Thoracic aorta (tissue), 2 donors: ENCODE measurements around the gene DBI. TPM values are rescaled to one million over a fixed set of nuclear protein-coding genes. Genes with fewer than 3 reads are reported as not detected.
"Not testable (repeated sequence)": the region's sequence is repeated elsewhere in the genome, so short reads cannot be mapped to it uniquely, and the experiment has no call there.

Experiments used
- ATAC-seq: fragments of 150-250 bp; one replicate; pipeline ENCODE4 v1.8.0; 2017; ENCODE audit warnings: low read depth; ENCODE audit not compliant: insufficient number of reproducible peaks, low FRiP score
- DNase-seq: peaks from one replicate; pipeline ENCODE4 v3.0.0-alpha.2; 2020; ENCODE audit warnings: low spot score
- H3K27ac ChIP-seq, 2 donors: fragments of 200-600 bp; sonication (generic); 1 replicate in 1 of 2; 2 replicates in 1 of 2; pipeline ENCODE4 v1.5.1; 2016; ENCODE audit warnings: mild to moderate bottlenecking in 2 of 2, moderate library complexity in 2 of 2
- H3K27me3 ChIP-seq: fragments of 200-600 bp; sonication (generic); replicated peaks from 2 replicates; pipeline ENCODE4 v1.6.0; 2016; ENCODE audit warnings: mild to moderate bottlenecking; ENCODE audit not compliant: insufficient read depth
- H3K36me3 ChIP-seq: fragments of 200-600 bp; sonication (generic); one replicate; pipeline ENCODE4 v1.5.1; 2016
- H3K4me1 ChIP-seq, 2 donors: fragments of 200-600 bp; sonication (generic); 1 replicate in 1 of 2; 2 replicates in 1 of 2; pipeline versions ENCODE4 v1.5.1 to v1.6.0; 2016; ENCODE audit warnings: low read depth in 2 of 2, mild to moderate bottlenecking in 1 of 2; ENCODE audit not compliant: control insufficient read depth in 1 of 2
- H3K4me3 ChIP-seq: fragments of 200-600 bp; sonication (generic); 2 replicates; pipeline ENCODE4 v1.5.1; 2016; ENCODE audit warnings: mild to moderate bottlenecking
- H3K9me3 ChIP-seq: fragments of 200-600 bp; sonication (generic); 2 replicates; pipeline ENCODE4 v1.5.1; 2016
- CTCF ChIP-seq: fragments of 200-600 bp; sonication (generic); IDR thresholded peaks from one replicate; pipeline ENCODE4 v1.5.1; 2019; ENCODE audit warnings: antibody characterized with exemption
- total RNA-seq, 2 donors: library from RNA; depleted of rRNA; stranded (reverse); fragments of >200 nt; gene quantifications; one replicate each; pipeline versions ENCODE4 v1.1.0 to v1.2.3, GENCODE V29; 2016

DBI gene
- total RNA-seq, 2 donors from 2014 or later, result 63.8 to 68.6 TPM

- Histone ChIP-seq H3K9me3 (no peaks in the 10 kb centered on the region), H3K4me3 (no peak overlapping the region), H3K36me3 (no peaks in the 10 kb centered on the region), H3K27me3 (no peaks in the 10 kb centered on the region), H3K27ac (no peak overlapping the region), H3K4me1 (peaks cover 0 to 7% of the 10 kb centered on the region in 2 donors)
- TF ChIP-seq CTCF, result no peak
- DNase-seq (no peak), ATAC-seq (no peak)
These were observed 35.3 kb downstream of the DBI start for GRCh38 chr2:119402106-119402505.

DNA sequence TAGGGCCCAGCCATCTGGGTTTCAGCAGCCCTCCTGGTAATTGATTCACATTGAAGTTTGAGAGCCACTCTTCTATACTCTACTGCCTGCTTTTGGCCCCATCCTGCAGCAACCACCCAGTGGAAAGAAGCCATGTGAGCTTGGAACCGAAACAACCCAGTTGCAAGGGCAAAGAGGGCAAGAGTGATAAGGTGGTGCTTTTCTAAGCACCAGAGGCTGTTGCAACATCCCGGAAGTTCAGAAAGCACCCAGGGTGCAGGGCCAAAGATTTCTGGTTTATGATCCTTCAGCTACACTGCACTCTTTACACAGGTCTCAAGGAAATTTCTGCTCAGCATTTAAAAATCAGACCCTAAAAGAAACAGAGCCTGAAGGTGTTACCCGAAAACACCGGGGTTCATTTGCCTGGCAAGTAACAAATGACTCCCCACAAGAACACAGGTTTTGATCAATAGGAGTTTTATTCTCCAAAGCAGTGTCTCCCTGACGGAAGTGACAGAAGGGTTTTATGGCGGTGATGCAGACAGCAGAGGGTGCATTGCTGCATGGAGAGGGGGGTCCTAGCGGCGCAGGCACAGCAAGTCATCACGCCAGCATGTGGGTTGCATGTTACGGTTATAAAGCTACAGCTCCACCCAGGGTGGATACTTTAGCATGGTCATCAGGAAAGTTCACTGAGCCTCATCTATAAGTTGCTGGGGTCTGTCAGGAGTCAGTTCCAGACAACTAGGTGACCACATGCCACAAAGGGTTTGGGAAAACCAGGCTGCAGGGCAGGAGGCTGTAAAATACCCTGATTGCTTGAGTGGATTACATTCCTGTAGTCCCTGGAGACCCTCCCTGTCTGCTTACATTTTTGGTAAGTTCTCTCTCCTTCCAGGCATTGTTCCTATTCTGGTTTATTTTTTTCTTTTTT is 36.1 kb downstream of the DBI start:
- H3K36me3 ChIP-seq, result no peaks in the 10 kb centered on the region
- no peaks in the 10 kb centered on the region for H3K9me3 ChIP-seq
- ATAC-seq, result no peak
- no peak for TF ChIP-seq CTCF
- H3K4me1 ChIP-seq, result peaks cover 0 to 7% of the 10 kb centered on the region in 2 donors
- no peaks in the 10 kb centered on the region for H3K27me3 ChIP-seq
- DNase-seq, result no peak
- H3K4me3 ChIP-seq, result no peak overlapping the region
- H3K27ac ChIP-seq, result no peak overlapping the region

- not testable (repeated sequence) for H3K9me3 ChIP-seq, H3K4me3 ChIP-seq, ATAC-seq, H3K36me3 ChIP-seq, H3K27me3 ChIP-seq, H3K4me1 ChIP-seq, H3K27ac ChIP-seq, DNase-seq
These were observed 36.8 kb downstream of the DBI start for GRCh38 chr2:119403618-119404017.

DNA sequence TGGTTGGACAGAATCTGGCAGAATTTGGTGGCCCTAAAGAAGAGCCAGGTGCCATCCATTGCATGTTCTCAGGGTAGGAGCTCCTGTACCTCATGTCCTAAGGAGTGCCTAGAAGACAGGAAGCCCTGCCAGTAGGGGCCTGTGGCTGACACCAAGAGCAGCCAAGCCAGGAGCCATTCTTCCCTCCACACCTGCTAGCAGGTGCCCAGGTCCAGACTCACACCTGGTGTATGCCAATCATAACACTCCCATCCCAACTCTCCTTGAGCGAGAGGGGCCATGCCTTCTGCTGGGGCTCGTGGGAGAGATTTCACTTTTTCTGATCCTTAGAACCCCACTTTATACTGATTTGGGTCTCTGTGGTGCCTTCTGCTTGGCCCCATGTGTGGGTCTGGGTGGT is 38.4 kb downstream of the DBI start:
- Histone ChIP-seq H3K36me3 (no peaks in the 10 kb centered on the region), H3K4me1 (peaks cover 0 to 7% of the 10 kb centered on the region in 2 donors), H3K4me3 (no peak overlapping the region), H3K27me3 (no peaks in the 10 kb centered on the region), H3K27ac (no peak overlapping the region), H3K9me3 (no peaks in the 10 kb centered on the region)
- TF ChIP-seq CTCF, result no peak
- DNase-seq (no peak), ATAC-seq (no peak)

DNA sequence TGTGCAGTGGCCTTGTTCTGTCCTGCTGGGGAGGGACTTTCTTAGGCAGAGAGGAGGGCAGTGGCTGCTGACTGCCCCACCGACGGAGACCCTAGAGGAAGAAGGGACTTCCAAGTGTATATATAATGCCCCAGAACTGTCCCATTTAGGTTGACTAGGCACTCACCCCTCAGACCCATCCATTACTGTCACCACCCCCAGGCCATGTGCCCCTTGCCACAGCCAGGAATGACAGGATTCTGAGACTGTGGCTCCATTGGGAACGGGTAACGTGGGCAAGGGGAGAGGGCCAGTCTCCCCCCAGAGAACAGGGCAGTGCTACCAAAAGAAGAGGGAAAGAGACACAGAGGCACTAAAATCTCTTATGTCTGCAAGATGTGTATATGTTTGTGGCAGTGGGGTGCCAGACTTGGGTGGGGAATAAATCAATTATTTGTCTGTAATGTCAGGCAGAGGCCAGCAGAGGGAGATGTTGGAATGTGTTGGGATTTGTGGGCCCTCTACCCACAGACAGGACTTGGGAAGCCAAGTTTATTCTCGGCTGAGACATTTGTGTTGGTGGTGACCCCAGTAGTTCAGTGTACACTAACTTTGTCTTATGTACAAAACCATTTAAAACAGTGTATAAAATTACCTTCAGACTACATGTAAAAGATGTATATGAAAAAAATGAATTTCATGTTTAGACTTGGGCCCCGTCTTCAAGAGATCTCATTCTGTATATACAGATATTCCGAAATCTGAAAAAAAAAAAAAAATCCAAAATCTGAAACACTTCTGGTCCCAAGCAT is 40.8 kb downstream of the DBI start:
- ATAC-seq (peak; percentile 62), DNase-seq (no peak)
- Histone ChIP-seq H3K27me3 (no peaks in the 10 kb centered on the region), H3K36me3 (no peaks in the 10 kb centered on the region), H3K9me3 (no peaks in the 10 kb centered on the region), H3K4me1 (peaks cover 0 to 4% of the 10 kb centered on the region in 2 donors), H3K4me3 (no peak overlapping the region), H3K27ac (no peak overlapping the region)
- peak; percentile 90 for TF ChIP-seq CTCF
